HEK293 (cell line): Measurements from ENCODE around the gene MAPRE2.

Experiments
- CTCF ChIP-seq: fragments of 450-650 bp; formaldehyde crosslinking; IDR thresholded peaks from 2 replicates; pipeline ENCODE4 v1.5.1; 2016; ENCODE audit warnings: missing biosample characterization, missing genetic modification characterization
- HOXA7 ChIP-seq: sonication (generic); formaldehyde crosslinking; IDR thresholded peaks from 2 replicates; pipeline ENCODE4 v1.8.1; 2022; ENCODE audit warnings: missing genetic modification reagents, borderline replicate concordance
- IKZF3 ChIP-seq: fragments of 450-650 bp; IDR thresholded peaks from 2 replicates; pipeline ENCODE4 v1.5.0; 2018; ENCODE audit warnings: missing biosample characterization, mild to moderate bottlenecking, missing genetic modification characterization, moderate library complexity
- SP3 ChIP-seq: fragments of 450-650 bp; formaldehyde crosslinking; IDR thresholded peaks from 2 replicates; pipeline ENCODE4 v1.5.1; 2016; ENCODE audit warnings: missing biosample characterization, missing genetic modification characterization
- YY1 ChIP-seq: fragments of 450-650 bp; formaldehyde crosslinking; IDR thresholded peaks from 2 replicates; pipeline ENCODE4 v1.5.1; 2018; ENCODE audit warnings: missing biosample characterization, missing genetic modification characterization
- ZEB2 ChIP-seq: fragments of 450-650 bp; formaldehyde crosslinking; IDR thresholded peaks from 2 replicates; pipeline ENCODE4 v1.5.1; 2016; ENCODE audit warnings: missing biosample characterization, missing genetic modification characterization
- ZFP3 ChIP-seq: fragments of 450-650 bp; formaldehyde crosslinking; IDR thresholded peaks from 2 replicates; pipeline ENCODE4 v1.5.1; 2016; ENCODE audit warnings: low read depth, missing biosample characterization, missing genetic modification characterization
- ZNF146 ChIP-seq: fragments of 450-650 bp; formaldehyde crosslinking; IDR thresholded peaks from 2 replicates; pipeline ENCODE4 v1.5.1; 2016; ENCODE audit warnings: missing biosample characterization, missing genetic modification characterization
- ZNF169 ChIP-seq: fragments of 450-650 bp; formaldehyde crosslinking; IDR thresholded peaks from 2 replicates; pipeline ENCODE4 v1.5.1; 2016; ENCODE audit warnings: missing biosample characterization, missing genetic modification characterization
- ZNF18 ChIP-seq: fragments of 450-650 bp; formaldehyde crosslinking; IDR thresholded peaks from 2 replicates; pipeline ENCODE4 v1.5.1; 2016; ENCODE audit warnings: missing biosample characterization, missing genetic modification characterization
- ZNF292 ChIP-seq: fragments of 450-650 bp; formaldehyde crosslinking; IDR thresholded peaks from 2 replicates; pipeline ENCODE4 v1.5.1; 2016; ENCODE audit warnings: low read depth, missing biosample characterization, missing genetic modification characterization, borderline replicate concordance
- ZNF398 ChIP-seq: fragments of 450-650 bp; formaldehyde crosslinking; IDR thresholded peaks from 2 replicates; pipeline ENCODE4 v1.5.1; 2017; ENCODE audit warnings: missing biosample characterization, missing genetic modification characterization
- ZNF561 ChIP-seq: fragments of 450-650 bp; IDR thresholded peaks from 2 replicates; pipeline ENCODE4 v1.5.1; 2018; ENCODE audit warnings: missing biosample characterization, missing genetic modification characterization, borderline replicate concordance

- TF ChIP-seq ZFP3 (no peak), IKZF3 (tag by site-specific recombination) (no peak), CTCF (tag by site-specific recombination) (no peak; the same call in none of the 2 replicates), ZNF18 (tag by site-specific recombination) (no peak), ZNF561 (tag by site-specific recombination) (no peak), HOXA7 (CRISPR knock-in tag) (no peak), ZNF146 (tag by site-specific recombination) (no peak), ZNF398 (no peak), ZEB2 (no peak), SP3 (tag by site-specific recombination) (no peak), YY1 (tag by site-specific recombination) (no peak), ZNF292 (tag by site-specific recombination) (no peak), ZNF169 (tag by site-specific recombination) (no peak)
These were observed 688 bp downstream of the MAPRE2 start for GRCh38 chr18:35041815-35042387.
